Stimulated activated CD8-positive, alpha-beta memory T cell treated with anti-CD3 and anti-CD28 coated beads, Interleukin-4, amount 100 ng/mL, for 24 hours (primary cell): ENCODE measurements around the gene DCLK1.

ENCODE experiments used
- DNase-seq: peaks from one replicate; pipeline ENCODE4 v3.0.0-alpha.2; 2020; ENCODE audit warnings: low read depth

The DCLK1 gene

GRCh38 chr13:35785576-35786303 lies 345.4 kb downstream of the DCLK1 start:
- no peak for DNase-seq

- no peak for DNase-seq
These were observed 346.8 kb downstream of the DCLK1 start for GRCh38 chr13:35784286-35784951.

DNA sequence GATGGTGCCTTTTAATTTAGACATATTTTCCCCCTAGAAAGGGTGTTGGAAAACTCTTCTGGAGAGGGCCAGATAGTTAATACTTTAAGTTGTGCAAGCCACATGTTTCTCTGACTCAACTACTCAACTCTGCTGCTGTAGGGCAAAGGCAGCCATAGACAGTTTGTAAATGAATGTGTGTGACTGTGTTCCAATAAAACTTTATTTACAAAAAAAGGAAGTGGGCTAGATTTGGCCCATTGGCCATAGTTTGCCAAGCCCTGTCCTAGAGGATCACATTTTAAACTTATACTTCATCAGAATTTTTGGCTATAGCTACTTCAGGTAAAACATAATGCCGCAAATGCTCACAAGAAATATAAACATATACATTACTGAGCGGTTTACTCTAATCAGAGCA lies 348.4 kb downstream of the DCLK1 start:
- no peak for DNase-seq

- no peak for DNase-seq
These were observed 349.9 kb downstream of the DCLK1 start for GRCh38 chr13:35781036-35782000.

- DNase-seq: no peak
These were observed 350.6 kb downstream of the DCLK1 start for GRCh38 chr13:35780613-35781012.

- DNase-seq: no peak
These were observed 359.3 kb downstream of the DCLK1 start for GRCh38 chr13:35771898-35772297.

DNA sequence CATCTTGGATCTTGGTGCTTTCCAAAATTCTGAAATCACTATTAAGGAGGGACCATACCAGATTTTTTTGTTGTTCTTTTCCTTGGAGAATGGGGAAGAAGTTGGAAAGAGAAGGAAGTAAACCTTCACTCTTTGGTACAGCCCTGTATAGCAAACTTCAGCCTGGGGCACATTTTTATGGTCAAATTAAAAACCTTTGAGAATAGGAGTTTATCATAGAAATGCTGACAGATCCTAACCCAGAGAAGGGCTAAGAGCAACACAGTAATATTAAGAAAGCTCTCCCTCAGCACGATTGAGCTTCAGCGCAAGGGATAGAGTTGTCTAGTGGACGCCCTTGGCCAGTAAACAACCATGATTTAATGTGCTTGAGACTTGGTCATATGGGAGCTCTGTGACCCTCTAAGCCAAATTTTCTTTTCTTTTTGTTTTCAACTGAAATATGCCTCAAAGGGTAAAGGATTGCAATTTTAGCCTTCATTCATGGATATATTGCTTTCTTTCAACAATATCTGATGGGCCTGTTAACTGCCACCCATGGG lies 360.4 kb downstream of the DCLK1 start:
- DNase-seq: no peak

GRCh38 chr13:35769812-35770211 lies 361.4 kb downstream of the DCLK1 start:
- no peak for DNase-seq

- DNase-seq: no peak
These were observed 362.6 kb downstream of the DCLK1 start for GRCh38 chr13:35768551-35768950.

GRCh38 chr13:35768073-35768472 lies 363.1 kb downstream of the DCLK1 start:
- DNase-seq: no peak

DNA sequence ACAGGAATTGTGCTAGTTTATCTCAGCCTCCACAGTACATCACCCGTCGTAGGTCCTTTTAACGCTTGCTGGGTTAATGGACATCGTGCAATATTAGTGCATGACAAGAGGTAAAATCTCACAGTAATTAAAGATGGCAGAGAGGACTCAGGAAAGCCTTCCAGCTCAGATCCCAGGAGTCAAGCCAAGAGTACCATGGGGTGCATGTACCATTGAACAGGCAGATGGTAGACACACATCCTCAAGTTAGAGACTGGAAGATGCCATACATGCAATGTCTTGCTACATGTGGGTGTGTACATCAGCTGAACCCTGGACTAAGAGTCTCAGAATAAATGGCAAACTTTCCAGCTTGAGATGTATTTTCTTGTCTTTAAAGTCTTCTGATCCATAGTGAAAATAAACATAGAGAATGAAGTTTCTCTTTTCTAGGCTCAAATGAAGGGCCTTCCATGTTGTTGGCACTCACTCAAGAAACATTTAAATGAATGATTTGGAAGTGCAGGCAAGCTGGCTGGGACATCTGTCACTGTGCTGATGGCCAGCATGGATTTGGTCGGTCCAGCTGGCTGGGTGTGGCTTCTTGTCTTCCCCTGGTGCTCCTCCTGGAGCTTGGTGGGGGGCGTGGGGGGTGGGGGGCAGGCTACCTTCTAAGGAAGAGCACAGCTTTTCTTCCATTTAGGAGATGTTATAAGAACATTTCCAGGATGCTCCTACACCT lies 363.8 kb downstream of the DCLK1 start:
- no peak for DNase-seq

DNA sequence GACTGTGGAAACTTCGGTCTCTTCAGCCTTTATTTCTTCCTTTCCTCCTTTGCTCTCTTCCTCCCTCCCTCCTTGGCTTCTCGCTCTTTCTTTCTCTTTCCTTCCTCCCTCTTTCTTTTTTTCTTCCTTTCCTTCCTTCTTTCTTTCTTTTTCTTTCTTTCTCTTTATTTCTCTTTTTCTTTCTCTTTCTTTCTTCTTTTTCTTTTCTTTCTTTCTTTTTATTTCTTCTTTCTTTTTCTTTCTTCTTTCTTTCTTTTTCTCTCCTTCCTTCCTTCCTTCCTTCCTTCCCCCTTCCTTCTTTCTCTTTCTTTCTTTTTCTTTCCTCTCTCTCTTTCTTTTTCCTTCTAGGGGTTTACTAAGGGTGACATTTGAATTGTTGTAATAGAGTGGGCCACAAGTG lies 364.5 kb downstream of the DCLK1 start:
- DNase-seq: no peak

- no peak for DNase-seq
These were observed 365.2 kb downstream of the DCLK1 start for GRCh38 chr13:35765941-35766340.

GRCh38 chr13:35765366-35765765 lies 365.8 kb downstream of the DCLK1 start:
- no peak for DNase-seq

DNA sequence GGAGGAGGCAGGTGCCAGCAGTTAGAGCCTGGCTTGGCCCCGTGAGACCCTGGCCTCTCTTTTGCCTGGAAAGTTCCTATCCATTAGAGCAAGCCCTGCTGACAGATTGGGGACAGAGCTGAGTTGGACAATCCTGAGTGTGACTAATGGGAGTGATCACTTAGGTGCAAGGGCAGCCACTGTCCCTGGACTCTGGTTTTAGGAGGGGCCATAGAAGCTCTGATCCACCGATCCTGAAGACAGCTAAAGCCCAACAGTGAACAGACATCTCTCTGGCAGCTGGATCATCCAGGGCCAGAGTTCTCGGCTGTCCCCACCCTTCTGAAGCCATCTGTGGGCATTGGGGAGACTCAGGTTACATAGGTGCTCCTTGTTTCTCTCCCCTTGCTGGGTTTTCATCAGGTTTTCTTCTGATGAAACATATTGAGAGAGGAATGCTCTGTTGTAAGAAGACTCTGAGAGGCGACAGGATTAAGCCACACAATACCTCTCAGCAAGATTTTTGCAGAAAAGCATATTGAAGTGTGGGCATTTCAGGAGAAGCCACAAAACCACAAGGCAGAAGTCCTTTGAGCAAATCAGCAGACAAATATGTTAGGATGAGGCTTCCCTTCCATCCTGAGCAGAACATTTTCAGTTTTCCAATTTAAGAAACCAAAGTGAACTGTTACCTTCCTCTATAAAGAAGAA lies 366.7 kb downstream of the DCLK1 start:
- no peak for DNase-seq

GRCh38 chr13:35763782-35764123 lies 367.4 kb downstream of the DCLK1 start:
- DNase-seq: no peak

- no peak for DNase-seq
These were observed 368.0 kb downstream of the DCLK1 start for GRCh38 chr13:35763060-35763781.

DNA sequence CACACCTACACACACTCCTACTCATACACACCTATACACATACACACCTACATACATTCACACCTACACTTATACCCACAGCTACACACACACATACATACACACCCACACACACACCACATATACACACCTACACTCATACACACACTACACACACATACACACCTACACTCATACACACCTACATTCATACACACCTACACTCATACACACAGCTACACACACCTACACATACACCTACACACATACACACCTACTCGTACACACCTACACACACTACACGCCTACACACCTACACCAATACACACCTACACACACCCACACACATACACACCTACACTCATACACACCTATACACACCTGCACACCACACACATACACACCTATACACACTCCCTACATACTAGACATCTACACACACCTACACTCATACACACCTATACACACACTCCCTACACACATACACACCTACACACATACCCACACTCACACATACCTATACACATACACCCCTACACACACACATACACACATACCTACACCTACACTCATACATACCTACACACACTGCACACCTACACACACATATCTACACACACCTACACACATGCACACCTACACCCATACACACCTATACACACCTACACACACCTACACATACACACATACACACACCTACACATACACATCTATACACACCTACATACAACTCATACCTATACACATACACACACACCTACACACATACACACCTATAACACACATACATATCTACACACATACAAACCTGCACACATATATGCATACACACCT lies 369.5 kb downstream of the DCLK1 start:
- DNase-seq: no peak

- no peak for DNase-seq
These were observed 370.4 kb downstream of the DCLK1 start for GRCh38 chr13:35760735-35761281.
